RWPE2 (cell line): Measurements from ENCODE around the gene TCERG1L.

ENCODE experiments used
- ATAC-seq: fragments of 200-7000 bp; cut with Tn5 transposase; 3 replicates; pipeline ENCODE4 v1.9.1; 2021; ENCODE audit warnings: low read depth
- DNase-seq: peaks from one replicate; pipeline ENCODE4 v3.0.0-alpha.2; 2020; ENCODE audit warnings: low spot score
- H3K27ac ChIP-seq: fragments of 450-650 bp; 2 replicates; pipeline ENCODE4 v1.5.1; 2017; ENCODE audit warnings: mild to moderate bottlenecking; ENCODE audit not compliant: poor library complexity, severe bottlenecking
- H3K27me3 ChIP-seq: fragments of 250-450 bp; sonication (Bioruptor Pico); 2 replicates; pipeline ENCODE4 v1.5.1; 2021; ENCODE audit warnings: mild to moderate bottlenecking, moderate library complexity; ENCODE audit not compliant: insufficient read depth, poor library complexity, severe bottlenecking
- H3K36me3 ChIP-seq: fragments of 250-450 bp; sonication (Bioruptor Pico); 2 replicates; pipeline ENCODE4 v1.5.1; 2020; ENCODE audit warnings: low read depth, mild to moderate bottlenecking, moderate library complexity
- H3K4me1 ChIP-seq: fragments of 250-450 bp; sonication (Bioruptor Pico); 2 replicates; pipeline ENCODE4 v1.5.1; 2021; ENCODE audit warnings: mild to moderate bottlenecking, moderate library complexity; ENCODE audit not compliant: insufficient read depth, poor library complexity, severe bottlenecking
- H3K4me3 ChIP-seq: fragments of 250-450 bp; sonication (Bioruptor Pico); 2 replicates; pipeline ENCODE4 v1.5.1; 2021; ENCODE audit warnings: mild to moderate bottlenecking, moderate library complexity; ENCODE audit not compliant: severe bottlenecking
- H3K9me3 ChIP-seq: fragments of 250-450 bp; sonication (Bioruptor Pico); 2 replicates; pipeline ENCODE4 v1.5.1; 2021; ENCODE audit warnings: mild to moderate bottlenecking, moderate library complexity; ENCODE audit not compliant: severe bottlenecking
- TF ChIP-seq, protein P1 (sequence below): fragments of 450-650 bp; IDR thresholded peaks from one replicate; pipeline ENCODE4 v1.5.1; 2017; ENCODE audit warnings: mild to moderate bottlenecking, moderate library complexity; ENCODE audit not compliant: poor library complexity, severe bottlenecking

TCERG1L gene

DNA sequence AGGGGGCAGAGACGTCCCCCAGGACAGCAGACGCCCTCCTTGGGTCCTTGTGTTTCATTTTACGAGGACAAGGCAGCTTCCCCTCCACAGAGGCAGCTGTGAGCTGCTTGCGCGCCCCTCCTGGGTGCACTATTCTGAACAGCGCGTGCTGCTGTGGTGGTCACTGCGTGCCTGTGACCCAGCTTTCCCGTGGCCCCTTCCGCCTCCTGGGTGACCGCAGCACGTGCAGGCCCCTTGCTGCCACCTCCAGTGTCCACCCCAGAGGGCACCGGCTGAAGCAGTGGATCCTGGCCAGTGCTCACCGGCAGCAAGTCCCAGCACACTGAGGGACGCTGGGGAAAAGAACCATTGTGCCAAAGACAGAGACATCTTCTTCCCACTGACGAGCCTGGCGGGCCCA lies 81.4 kb downstream of the TCERG1L start:
- H3K36me3 ChIP-seq, result no peaks in the 10 kb centered on the region
- H3K4me1 ChIP-seq, result no peaks in the 10 kb centered on the region
- no peaks in the 10 kb centered on the region for H3K9me3 ChIP-seq
- ATAC-seq (no peak), DNase-seq (no peak)
- TF ChIP-seq, protein P1, sequence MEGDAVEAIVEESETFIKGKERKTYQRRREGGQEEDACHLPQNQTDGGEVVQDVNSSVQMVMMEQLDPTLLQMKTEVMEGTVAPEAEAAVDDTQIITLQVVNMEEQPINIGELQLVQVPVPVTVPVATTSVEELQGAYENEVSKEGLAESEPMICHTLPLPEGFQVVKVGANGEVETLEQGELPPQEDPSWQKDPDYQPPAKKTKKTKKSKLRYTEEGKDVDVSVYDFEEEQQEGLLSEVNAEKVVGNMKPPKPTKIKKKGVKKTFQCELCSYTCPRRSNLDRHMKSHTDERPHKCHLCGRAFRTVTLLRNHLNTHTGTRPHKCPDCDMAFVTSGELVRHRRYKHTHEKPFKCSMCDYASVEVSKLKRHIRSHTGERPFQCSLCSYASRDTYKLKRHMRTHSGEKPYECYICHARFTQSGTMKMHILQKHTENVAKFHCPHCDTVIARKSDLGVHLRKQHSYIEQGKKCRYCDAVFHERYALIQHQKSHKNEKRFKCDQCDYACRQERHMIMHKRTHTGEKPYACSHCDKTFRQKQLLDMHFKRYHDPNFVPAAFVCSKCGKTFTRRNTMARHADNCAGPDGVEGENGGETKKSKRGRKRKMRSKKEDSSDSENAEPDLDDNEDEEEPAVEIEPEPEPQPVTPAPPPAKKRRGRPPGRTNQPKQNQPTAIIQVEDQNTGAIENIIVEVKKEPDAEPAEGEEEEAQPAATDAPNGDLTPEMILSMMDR, result no peak
- no peak overlapping the region for H3K27ac ChIP-seq
- H3K4me3 ChIP-seq, result no peak overlapping the region
- no peaks in the 10 kb centered on the region for H3K27me3 ChIP-seq

DNA sequence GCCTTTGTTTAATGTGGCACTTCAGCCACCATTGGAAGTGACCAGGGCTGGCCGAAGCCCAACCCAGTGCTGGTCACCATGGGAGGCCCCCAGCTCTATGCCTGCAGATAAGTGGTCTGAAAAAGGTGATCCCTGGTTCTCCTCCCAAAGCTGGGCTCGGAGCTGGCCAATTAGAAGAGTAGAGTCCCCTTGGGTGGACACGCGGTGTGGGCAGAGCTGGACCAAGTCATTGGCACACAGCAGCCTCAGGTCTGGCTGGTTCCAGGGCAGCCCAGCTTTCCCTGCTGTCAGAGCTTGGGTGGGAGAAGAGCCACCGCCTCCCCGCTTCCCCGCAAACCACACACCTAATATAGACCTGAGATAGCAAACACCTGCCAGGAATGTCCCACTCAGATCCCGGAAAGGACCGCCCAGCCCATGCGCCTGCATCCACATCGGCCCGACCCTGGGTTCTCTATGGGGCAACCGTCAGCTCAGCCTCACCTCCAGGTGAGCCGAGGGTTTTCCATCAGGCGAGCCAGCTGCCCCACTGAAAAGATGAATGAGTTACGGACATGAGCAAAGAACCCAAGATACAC lies 84.3 kb downstream of the TCERG1L start:
- H3K4me3 ChIP-seq, result no peak overlapping the region
- H3K27ac ChIP-seq, result no peak overlapping the region
- no peaks in the 10 kb centered on the region for H3K27me3 ChIP-seq
- DNase-seq (no peak), ATAC-seq (no peak)
- H3K36me3 ChIP-seq, result no peaks in the 10 kb centered on the region
- H3K9me3 ChIP-seq, result no peaks in the 10 kb centered on the region
- no peaks in the 10 kb centered on the region for H3K4me1 ChIP-seq
- TF ChIP-seq, protein P1, result no peak

DNA sequence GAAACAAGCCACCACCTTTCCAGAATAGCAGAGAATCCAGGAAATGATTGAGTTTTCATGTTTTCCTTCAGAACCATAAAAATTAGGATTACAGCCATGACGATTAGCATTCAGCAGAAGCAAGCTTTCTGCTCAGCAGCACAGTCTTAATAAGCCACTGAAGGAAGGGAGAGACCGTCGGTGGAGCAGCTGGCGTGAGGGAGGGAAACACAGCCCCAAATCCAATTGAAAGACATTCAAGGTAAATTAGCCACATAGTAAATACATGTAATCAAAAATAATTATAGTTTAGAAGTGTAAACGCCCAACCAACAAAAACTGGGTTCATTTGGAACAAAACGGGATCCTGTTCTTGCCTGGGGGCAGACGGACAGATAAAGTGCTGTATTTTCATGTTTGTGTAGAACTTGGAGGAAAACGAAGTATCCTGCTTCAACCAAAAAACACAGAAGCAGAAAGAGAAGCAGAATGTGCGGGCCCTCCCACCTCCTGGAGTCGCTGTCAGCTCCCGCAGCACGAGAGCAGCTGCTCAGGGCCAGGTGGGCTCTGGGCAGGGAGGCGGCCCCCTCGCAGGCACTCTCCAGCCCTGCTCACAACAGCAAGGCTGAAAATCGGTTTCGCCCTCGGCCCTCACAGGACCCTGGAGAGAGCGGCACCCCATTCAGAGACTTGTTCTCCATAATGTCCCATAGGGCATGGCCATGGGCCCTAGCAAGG lies 84.9 kb downstream of the TCERG1L start:
- H3K36me3 ChIP-seq, result no peaks in the 10 kb centered on the region
- TF ChIP-seq, protein P1, result no peak
- no peak for ATAC-seq
- DNase-seq, result no peak
- no peaks in the 10 kb centered on the region for H3K4me1 ChIP-seq
- H3K9me3 ChIP-seq, result no peaks in the 10 kb centered on the region
- H3K27ac ChIP-seq, result no peak overlapping the region
- H3K4me3 ChIP-seq, result no peak overlapping the region
- H3K27me3 ChIP-seq, result no peaks in the 10 kb centered on the region

DNA sequence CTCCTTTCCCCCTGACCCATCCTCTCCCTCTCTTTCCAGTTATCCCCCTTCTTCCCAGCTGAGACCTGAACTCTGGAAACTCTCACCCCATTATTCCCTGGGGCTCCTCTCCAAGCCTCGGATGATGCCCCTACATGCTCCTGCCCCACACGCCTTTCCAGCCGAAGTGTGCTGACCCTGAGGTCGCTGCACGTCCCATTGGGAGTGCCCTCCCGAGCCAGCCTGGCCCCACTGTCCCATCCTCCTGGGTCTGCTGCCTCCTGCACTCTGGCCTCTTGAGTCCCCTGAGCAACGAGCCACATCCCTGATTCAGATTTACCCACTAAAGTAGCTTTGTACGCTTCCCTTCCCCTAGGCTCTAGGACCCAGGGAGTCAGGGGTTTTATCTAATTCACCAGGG lies 87.4 kb downstream of the TCERG1L start:
- TF ChIP-seq, protein P1, result no peak
- no peaks in the 10 kb centered on the region for H3K4me1 ChIP-seq
- H3K4me3 ChIP-seq, result no peak overlapping the region
- no peaks in the 10 kb centered on the region for H3K9me3 ChIP-seq
- DNase-seq, result no peak
- no peak for ATAC-seq
- no peak overlapping the region for H3K27ac ChIP-seq
- H3K36me3 ChIP-seq, result no peaks in the 10 kb centered on the region
- H3K27me3 ChIP-seq, result no peaks in the 10 kb centered on the region

DNA sequence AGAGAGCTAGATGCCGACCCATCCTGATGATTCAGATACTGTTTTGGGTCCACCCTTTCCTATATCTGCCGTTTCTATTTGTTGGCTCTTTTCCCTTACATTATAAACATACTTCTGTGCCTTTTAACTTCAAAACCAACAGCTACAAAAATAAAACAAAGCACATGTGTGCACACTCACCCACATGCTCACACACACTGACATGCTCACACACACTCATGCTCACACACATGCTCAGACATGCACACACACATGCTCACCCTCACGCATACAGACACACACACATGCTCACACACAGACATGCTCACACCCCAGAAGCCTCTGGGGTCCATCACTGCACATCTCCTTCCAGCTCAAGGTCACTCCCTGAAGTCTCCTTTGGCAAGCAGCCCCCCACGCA lies 88.1 kb downstream of the TCERG1L start:
- Histone ChIP-seq H3K4me3 (no peak overlapping the region), H3K4me1 (no peaks in the 10 kb centered on the region), H3K36me3 (no peaks in the 10 kb centered on the region), H3K27ac (no peak overlapping the region), H3K9me3 (no peaks in the 10 kb centered on the region), H3K27me3 (no peaks in the 10 kb centered on the region)
- DNase-seq (no peak), ATAC-seq (no peak)
- TF ChIP-seq, protein P1, result no peak
